H1 (cell line): ENCODE results near the gene MACROH2A1. TPM values are rescaled to one million over a fixed set of nuclear protein-coding genes. Genes with fewer than 3 reads are reported as not detected.

Experiments
- BACH1 ChIP-seq: IDR thresholded peaks from 2 replicates; pipeline ENCODE4 v1.6.1; 2012; ENCODE audit warnings: low read length, improper control_type of control experiment
- CBX5 ChIP-seq: fragments of 300-800, 300-1000 bp; sonication (generic); IDR thresholded peaks from 2 replicates; pipeline ENCODE4 v1.7.1; 2016; ENCODE audit warnings: antibody characterized with exemption, low read length, low read depth
- CBX8 ChIP-seq: fragments of 300-800, 300-1000 bp; sonication (generic); IDR thresholded peaks from 2 replicates; pipeline ENCODE4 v1.7.1; 2016; ENCODE audit warnings: low read depth, low read length, borderline replicate concordance
- CREB1 ChIP-seq: IDR thresholded peaks from 2 replicates; pipeline ENCODE4 v1.6.1; 2012; ENCODE audit warnings: inconsistent platforms
- CTBP2 ChIP-seq: IDR thresholded peaks from 2 replicates; pipeline ENCODE4 v1.7.0; 2011; ENCODE audit warnings: borderline replicate concordance, mild to moderate bottlenecking, moderate library complexity, mixed read lengths, low read length; ENCODE audit not compliant: insufficient read depth, insufficient read length
- FOSL1 ChIP-seq: IDR thresholded peaks from 2 replicates; pipeline ENCODE4 v1.6.1; 2011; ENCODE audit warnings: mild to moderate bottlenecking, low read depth, low read length, moderate library complexity; ENCODE audit not compliant: insufficient read depth
- GTF2F1 ChIP-seq: IDR thresholded peaks from 2 replicates; pipeline ENCODE4 v1.6.1; 2012; ENCODE audit warnings: low read depth, low read length, improper control_type of control experiment, borderline replicate concordance
- HDAC2 ChIP-seq, 2 experiments: fragments of 300-600 bp in 1 of 2; sonication (generic) in 1 of 2; IDR thresholded peaks; 2 replicates each; pipeline ENCODE4 v1.6.1; 2011 to 2012; ENCODE audit warnings: low read depth in 2 of 2, low read length in 2 of 2, mild to moderate bottlenecking in 2 of 2, moderate library complexity in 2 of 2, borderline replicate concordance in 1 of 2, inconsistent platforms in 1 of 2
- JUND ChIP-seq: IDR thresholded peaks from 2 replicates; pipeline ENCODE4 v1.6.1; 2011; ENCODE audit warnings: mild to moderate bottlenecking, improper control_type of control experiment, low read length
- KDM5A ChIP-seq: fragments of 200-600 bp; IDR thresholded peaks from 2 replicates; pipeline ENCODE4 v1.7.1; 2012; ENCODE audit warnings: mild to moderate bottlenecking, low read length, inconsistent platforms, mixed read lengths
- NRF1 ChIP-seq: IDR thresholded peaks from 2 replicates; pipeline ENCODE4 v1.6.1; 2011; ENCODE audit warnings: mild to moderate bottlenecking, low read depth, low read length, improper control_type of control experiment
- RAD21 ChIP-seq, 2 experiments: IDR thresholded peaks in 1 of 2; conservative IDR thresholded peaks in 1 of 2; 2 replicates each; pipeline ENCODE4 v1.6.1; 2011; ENCODE audit warnings: low read depth in 2 of 2, low read length in 2 of 2, improper control_type of control experiment in 1 of 2, inconsistent platforms in 1 of 2, mild to moderate bottlenecking in 1 of 2, moderate library complexity in 1 of 2
- RXRA ChIP-seq: IDR thresholded peaks from 2 replicates; pipeline ENCODE4 v1.6.1; 2011; ENCODE audit warnings: low read depth, mild to moderate bottlenecking, low read length, moderate library complexity; ENCODE audit not compliant: insufficient read depth
- SRF ChIP-seq: IDR thresholded peaks from 2 replicates; pipeline ENCODE4 v1.6.1; 2011; ENCODE audit warnings: mild to moderate bottlenecking, low read depth, low read length, moderate library complexity
- TBP ChIP-seq: IDR thresholded peaks from 2 replicates; pipeline ENCODE4 v1.6.1; 2011; ENCODE audit warnings: low read depth, low read length, improper control_type of control experiment
- YY1 ChIP-seq: IDR thresholded peaks from 2 replicates; pipeline ENCODE4 v1.6.1; 2011; ENCODE audit warnings: low read depth, mild to moderate bottlenecking, low read length
- polyA plus RNA-seq, 7 experiments: library from polyadenylated mRNA; depleted of rRNA in 3 of 7; stranded (reverse) in 5 of 7; unstranded in 2 of 7; fragments of >200 nt in 5 of 7; fragments of 200-250 nt in 2 of 7; gene quantifications; 1 replicate in 5 of 7; 2 replicates in 1 of 7; 4 replicates in 1 of 7; pipeline versions ENCODE4 v1.2.1 to v1.2.3, GENCODE V29; 2011 to 2013; ENCODE audit warnings: missing spikeins in 2 of 7, mixed read lengths in 2 of 7
- total RNA-seq: library from RNA; stranded (reverse); fragmentation: NEBNext Ultra II Directional; extraction: Animal tissue kit (Norgen Biotek cat#: 25700); gene quantifications from 2 replicates; pipeline ENCODE4 v1.2.1, GENCODE V29; 2021
- TF ChIP-seq, protein P1 (sequence below), 3 experiments: IDR thresholded peaks; 1 replicate in 2 of 3; 2 replicates in 1 of 3; pipeline versions ENCODE4 v1.5.1 to v1.6.1; 2011; ENCODE audit warnings: low read length in 3 of 3, mild to moderate bottlenecking in 3 of 3, inconsistent platforms in 2 of 3, low read depth in 1 of 3, moderate library complexity in 1 of 3; ENCODE audit not compliant: insufficient read depth in 1 of 3; ENCODE audit errors: control extremely low read depth in 1 of 3

The MACROH2A1 gene
- total and polyA plus RNA-seq, 2 of the 8 experiments (the other 6 are each of a cell fraction or from before 2014, with no cell fraction given), result 60.0 to 92.3 TPM

GRCh38 chr5:135399794-135400542 is 937 bp upstream of the MACROH2A1 start (continued):
- TF ChIP-seq YY1, result peak; percentile 62
- TF ChIP-seq CBX8, result no peak
- no peak for TF ChIP-seq CBX5
- peak in 1 of 2 experiments; percentile 73; a peak in 2 of 4 replicates for TF ChIP-seq HDAC2 (IDR thresholded peaks at IDR 0.05; ENCODE audit: borderline replicate concordance in 1 of 2, low read depth in 2 of 2, low read length in 2 of 2)
- TF ChIP-seq FOSL1, result no peak
- no peak for TF ChIP-seq SRF
- TF ChIP-seq NRF1, result no peak
- TF ChIP-seq, protein P1, sequence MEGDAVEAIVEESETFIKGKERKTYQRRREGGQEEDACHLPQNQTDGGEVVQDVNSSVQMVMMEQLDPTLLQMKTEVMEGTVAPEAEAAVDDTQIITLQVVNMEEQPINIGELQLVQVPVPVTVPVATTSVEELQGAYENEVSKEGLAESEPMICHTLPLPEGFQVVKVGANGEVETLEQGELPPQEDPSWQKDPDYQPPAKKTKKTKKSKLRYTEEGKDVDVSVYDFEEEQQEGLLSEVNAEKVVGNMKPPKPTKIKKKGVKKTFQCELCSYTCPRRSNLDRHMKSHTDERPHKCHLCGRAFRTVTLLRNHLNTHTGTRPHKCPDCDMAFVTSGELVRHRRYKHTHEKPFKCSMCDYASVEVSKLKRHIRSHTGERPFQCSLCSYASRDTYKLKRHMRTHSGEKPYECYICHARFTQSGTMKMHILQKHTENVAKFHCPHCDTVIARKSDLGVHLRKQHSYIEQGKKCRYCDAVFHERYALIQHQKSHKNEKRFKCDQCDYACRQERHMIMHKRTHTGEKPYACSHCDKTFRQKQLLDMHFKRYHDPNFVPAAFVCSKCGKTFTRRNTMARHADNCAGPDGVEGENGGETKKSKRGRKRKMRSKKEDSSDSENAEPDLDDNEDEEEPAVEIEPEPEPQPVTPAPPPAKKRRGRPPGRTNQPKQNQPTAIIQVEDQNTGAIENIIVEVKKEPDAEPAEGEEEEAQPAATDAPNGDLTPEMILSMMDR (IDR thresholded peaks at IDR 0.05; ENCODE audit: control extremely low read depth in 1 of 3, insufficient read depth in 1 of 3, low read depth in 1 of 3, low read length in 3 of 3), result no peak
- TF ChIP-seq CTBP2, result no peak
- TF ChIP-seq KDM5A, result no peak
- TF ChIP-seq RAD21 (IDR thresholded peaks at IDR 0.05 in 1 of 2, conservative IDR thresholded peaks at IDR 0.05 in 1 of 2; ENCODE audit: low read depth in 2 of 2, low read length in 2 of 2), result no peak
- TF ChIP-seq TBP, result no peak
- 0 out of 2 replicates have a peak, but pooled peaks have one; percentile 70 for TF ChIP-seq RXRA
- TF ChIP-seq GTF2F1, result no peak
- TF ChIP-seq JUND, result no peak
- TF ChIP-seq CREB1, result no peak
- TF ChIP-seq BACH1, result no peak
